Posterior vena cava (tissue), 2 donors: ENCODE results near the gene ADCY3. TPM values are rescaled to one million over a fixed set of nuclear protein-coding genes. Genes with fewer than 3 reads are reported as not detected.
A peak's percentile ranks its signal among the peaks of the same experiment; 100 is the strongest.

Source experiments
- DNase-seq: peaks from one replicate; pipeline ENCODE4 v3.0.0-alpha.2; 2020; ENCODE audit warnings: low spot score
- intact Hi-C, 2 donors: fragments of 100-400 bp; cut with DNase I; formaldehyde crosslinking; loops; one replicate each; pipeline versions ENCODE4 v1.14.1 to v1.14.2; 2022 to 2023
- total RNA-seq, 2 donors: library from RNA; stranded (reverse); fragmentation: NEBNext Ultra II Directional; extraction: Animal tissue kit (Norgen Biotek cat#: 25700); gene quantifications; one replicate each; pipeline ENCODE4 v1.2.1, GENCODE V29; 2021
- donor health status: DM: yes; HTN: yes; CAD: no.
- donor health status: DM: yes; HTN: yes; CAD: no.

The ADCY3 gene
- total RNA-seq, 2 donors from 2014 or later = 99.5 to 129 TPM

DNA sequence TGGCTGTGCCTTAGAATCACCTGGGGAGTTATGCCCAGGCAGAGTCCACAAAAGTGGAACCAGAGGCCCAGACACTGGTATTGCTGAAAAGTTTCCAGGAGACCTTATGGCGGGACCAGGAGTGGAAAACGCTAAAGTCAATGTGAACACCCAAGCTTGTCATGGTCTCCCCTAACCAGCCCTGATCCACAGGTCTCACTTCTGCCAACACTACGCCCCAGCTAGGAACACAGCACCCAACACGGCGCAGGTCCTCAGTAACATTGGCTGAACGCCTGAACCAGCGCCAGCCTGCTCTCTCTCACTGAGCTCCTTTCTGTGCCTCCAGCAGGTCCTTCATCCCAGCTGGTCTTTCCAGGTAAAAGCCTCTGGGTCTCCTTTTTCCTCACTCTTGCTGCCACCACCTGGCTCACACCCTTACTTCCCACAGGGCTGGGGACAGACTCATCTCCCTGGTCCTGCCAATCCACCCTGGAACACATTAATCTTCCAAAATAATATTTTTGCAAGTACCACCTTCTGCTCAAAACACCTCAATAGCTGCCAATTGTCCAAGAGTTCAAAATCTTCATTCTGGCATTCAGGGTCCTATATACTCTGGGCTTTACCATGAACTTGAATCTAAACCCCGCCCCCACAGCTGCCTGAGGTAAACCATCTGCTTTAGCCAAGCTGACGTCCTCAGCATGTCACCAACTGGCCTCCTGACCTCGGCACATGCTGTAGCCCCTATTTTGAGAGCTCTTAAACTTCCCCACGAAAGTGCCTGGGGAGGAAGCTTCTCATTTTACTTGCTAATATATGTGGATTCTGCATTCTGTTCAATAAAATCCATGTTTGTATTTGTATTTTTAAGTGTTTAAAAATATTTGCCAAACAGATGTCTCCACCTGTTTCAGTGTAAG, 34.6 kb downstream of the ADCY3 start:
- intact Hi-C loops = no loop called here
- no peak for DNase-seq

DNA sequence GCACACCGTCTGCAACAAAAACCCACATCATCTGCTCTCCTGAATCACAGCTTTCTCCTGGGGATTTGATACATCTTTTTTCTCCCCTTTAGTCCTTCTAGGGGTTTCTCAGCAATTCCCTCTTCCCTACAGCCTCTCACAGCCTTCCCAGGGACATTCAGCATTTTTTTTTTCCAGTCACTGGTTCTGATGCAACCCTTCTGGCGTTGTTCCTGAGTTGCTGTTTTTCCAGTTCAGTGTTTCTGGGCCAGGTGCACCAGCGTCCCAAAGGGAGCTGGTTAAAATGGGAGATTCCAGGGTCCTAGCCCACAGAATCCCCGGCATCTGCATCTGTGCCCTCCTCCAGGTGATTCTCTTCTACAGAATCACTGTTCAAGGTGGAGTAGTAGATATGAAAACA, 36.1 kb downstream of the ADCY3 start:
- DNase-seq = no peak

DNA sequence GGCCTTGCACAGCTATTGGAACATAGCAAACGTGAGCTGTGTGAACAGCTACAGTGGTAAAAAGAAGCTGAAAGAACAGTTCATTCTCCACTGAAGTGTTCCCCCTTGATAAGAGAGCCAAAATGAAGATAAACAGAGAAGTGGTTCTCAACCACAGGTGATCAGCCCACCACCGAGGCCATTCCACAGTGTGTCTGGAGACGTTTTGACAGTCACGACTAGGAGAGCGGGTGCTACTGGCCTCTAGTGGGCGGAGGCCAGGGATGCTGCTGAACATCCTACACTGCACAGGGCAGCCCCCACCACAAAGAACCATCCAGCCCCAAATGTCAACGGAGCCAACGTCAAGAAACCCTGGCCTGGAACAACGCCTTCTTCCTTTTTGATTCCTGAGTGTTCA, 38.4 kb downstream of the ADCY3 start:
- no peak for DNase-seq
- intact Hi-C loops = no loop called here

More for the DNA sequence above, 36.1 kb downstream of the ADCY3 start:
- intact Hi-C loops = no loop called here

DNA sequence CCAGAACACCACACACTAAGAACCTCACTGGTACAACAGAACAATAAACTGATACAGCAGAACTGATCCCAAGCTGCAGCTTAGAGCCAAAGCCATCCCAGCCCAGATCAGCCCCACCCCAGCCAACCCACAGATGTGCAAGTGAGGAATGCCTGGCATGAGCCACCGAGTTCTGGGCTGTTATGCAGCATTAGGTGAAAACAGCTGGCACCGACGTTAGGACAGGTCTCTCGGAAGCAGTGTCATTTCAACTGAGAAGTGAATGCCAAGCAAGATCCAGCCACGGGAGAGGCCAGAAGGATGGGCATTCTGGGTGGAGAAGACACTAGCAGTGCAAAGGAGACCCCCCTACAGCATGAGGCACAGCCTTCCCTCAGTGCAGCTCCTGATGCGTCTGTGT, 38.9 kb downstream of the ADCY3 start:
- intact Hi-C loops = no loop called here
- no peak for DNase-seq

DNA sequence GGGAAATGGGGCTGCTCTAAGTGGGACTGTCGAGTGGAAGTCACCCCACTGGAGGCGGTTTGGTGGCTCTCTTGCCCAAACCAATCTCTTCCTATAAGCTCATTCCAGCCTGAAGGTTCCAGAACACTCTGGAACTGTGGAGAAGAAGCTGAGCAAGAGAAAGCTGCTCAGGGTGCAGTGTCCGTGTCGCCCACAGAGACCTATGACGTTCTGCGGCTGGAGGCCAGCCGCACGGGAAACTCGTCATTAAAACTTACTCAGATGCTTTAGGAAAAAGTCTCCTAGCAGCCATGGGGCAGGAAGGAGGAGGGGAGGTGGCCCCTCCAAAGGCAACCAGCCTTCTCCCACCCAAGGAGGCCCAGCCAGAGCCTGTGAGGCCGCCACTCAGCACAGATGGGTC, 41.7 kb downstream of the ADCY3 start:
- DNase-seq = no peak
- intact Hi-C loops = no loop called here

DNA sequence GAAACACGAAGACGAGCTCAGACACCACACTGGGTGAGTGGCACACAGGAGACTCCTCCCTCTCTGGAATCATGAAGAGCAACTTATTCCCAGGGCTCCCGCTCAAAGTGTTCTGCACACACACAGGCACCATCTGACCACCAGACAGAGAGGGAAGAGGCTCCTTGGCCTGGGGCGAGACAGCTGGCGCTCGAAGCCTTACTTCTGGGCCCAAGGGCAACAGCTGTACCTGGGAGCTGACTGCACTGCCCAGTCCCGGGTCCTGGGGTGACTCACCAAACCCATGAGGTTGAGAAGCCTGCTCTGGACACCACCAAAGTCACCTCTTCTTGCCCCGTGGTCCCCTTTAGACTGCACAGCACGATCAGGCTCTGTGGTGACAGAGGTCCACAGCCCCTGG, 42.4 kb downstream of the ADCY3 start:
- intact Hi-C loops = no loop called here
- no peak for DNase-seq

DNA sequence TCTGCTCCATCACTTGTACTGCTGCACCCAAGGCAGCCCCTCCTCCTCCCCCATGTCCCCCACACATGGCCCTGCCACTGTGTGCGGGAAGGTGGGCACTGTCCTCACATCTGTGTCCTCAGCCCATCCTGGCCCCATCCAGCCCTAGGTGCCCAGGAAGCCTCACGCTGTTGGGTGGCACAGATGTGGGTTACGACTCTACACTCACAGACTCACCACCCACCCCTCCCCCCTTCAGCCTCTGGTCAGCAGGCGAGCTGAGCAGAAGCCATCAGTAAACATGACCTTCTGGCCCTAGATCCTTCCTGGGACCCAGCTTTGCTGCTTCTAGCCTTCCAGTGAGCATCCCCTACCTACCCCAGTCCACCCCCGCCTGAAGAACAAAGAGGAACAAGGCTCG, 43.0 kb downstream of the ADCY3 start:
- intact Hi-C loops = no loop called here
- DNase-seq = no peak

DNA sequence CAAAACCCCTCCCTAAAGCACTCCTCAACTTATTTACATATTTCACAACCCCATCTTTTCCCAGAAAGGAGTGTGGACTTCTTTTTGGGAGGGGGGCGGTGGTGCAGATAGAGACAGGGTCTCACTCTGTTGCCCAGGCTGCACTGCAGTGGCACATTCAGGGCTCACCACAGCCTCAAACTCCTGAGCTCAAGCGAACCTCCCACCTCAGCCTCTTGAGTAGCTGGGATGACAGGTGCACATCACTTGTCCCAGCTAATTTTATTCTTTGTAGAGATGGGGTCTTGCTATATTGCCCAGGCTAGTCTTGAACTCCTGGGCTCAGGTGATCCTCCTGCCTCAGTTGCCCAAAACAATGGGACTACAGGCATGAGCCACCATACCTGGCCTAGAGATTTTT, 44.1 kb downstream of the ADCY3 start:
- intact Hi-C loops = no loop called here
- DNase-seq = no peak

DNA sequence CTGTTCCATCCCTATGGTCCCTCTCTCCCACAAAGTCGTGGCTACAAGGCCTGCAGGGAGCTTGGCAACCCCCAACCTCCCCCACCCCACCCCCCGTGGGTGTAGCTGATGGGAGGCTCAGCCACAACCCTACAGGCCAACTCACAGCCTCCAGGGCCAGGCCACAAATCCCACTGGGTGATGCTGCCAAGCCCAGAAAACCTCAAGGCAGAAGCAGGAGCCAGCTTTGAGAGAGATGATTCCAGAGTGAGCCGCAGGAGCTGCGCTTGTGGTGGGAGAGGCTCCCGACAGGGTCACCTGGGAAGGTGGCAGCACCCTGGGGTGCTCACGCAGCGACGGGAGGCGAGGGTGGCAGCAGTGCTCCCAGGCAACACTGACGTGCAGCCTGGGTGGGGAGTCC, 44.8 kb downstream of the ADCY3 start:
- intact Hi-C loops = no loop called here
- no peak for DNase-seq

DNA sequence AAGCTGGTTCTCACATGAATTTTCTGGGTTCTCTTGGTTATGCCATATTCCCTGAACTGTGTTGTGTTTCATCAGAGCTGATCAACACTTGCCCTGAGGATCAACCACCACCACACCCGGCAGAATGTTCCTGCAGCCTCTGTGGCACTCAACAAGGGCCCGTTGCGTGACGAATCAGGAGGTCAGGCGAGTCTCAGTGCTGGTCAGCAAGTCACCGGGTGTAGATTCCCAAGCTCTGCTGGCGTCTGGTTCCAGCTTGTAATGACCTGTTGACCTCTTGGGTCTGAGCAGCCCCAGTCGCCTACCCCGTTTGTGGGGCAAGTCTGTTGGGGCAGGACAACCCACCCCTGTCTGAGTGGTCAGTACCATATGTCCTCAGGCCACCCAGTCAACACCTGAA, 46.0 kb downstream of the ADCY3 start:
- intact Hi-C loops = no loop called here
- DNase-seq = peak; percentile 91

DNA sequence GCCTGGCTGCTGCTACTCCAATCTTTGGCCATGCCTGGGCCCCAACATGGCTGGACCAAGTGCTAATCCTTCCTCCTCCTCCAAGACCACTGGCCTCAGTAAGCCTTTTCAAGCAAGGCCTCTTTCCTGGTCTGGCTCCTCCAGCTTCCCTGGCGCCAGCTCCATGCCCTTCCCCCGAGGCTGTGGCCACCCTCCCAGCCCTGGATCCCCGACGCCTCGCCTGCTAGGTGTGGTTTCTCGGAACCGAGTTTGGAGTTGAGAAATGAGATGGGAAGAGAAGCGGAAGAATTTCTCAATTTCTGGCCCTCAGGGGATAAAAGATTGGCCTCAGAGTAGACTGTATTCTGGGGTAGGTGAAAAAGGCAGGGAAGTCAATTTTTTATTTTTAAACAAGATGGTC, 46.4 kb downstream of the ADCY3 start:
- DNase-seq = peak; percentile 89
- intact Hi-C loops = no loop called here

DNA sequence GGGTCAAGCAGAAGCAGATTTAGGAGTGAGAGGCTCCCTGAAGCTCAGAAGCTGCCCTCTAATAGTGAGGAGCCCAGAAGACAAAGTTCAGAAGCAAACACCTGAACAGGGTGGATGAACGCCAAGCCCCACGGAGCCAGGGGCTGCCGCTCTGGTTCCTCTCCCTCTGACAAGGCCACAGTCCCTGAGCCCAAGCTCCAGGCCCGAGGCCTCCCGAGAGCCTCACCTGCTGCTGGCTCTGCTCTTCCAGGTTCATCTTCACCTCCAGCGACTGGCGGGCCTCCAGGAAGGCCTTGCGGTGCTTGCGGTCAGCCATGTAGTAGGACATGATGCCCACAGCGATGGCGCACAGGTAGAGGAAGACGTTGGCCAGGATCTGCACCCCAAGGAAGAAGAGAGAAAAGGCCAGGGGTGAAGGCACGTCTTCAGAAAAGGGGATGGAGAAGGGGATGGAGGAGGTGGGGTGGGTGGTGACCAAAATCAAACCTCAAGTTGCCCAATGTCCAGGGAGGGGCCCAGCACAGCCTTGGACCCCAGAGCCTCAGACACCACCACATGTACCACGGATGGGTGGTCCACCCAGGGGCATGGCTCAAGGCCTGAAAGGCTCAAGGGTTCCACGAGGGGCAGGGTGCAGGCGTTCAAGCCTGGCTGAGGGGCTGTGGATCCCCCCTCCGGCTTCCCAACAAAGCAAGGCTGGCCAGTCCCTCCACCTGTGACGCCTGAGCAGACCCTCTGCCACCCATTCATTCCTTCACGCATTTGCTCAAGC, 47.5 kb downstream of the ADCY3 start:
- intact Hi-C loops = no loop called here
- DNase-seq = no peak

DNA sequence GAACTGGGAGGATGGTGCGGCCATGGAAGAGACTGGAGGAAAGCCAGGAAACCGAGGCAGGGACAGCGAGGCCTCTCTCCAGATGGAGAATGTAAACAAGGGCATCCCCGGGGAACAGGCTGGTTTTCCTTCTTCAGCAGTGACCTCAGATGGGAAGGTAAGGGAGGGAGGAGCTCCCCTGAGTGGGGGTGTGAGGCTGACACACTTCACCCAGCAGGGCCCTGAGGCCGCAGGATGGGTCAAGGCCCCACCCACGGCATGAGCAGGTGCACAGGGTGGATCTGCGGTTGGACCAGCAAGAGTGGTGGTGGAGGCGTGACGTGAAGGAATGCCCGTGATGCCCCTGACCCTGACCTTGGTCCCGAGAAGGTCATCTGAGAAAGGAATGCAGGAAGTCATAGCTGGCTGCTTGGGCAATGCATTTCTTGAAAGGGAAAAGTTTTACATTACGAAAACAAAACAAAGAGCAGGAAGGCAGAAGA, 48.1 kb downstream of the ADCY3 start:
- intact Hi-C loops = no loop called here
- DNase-seq = no peak

DNA sequence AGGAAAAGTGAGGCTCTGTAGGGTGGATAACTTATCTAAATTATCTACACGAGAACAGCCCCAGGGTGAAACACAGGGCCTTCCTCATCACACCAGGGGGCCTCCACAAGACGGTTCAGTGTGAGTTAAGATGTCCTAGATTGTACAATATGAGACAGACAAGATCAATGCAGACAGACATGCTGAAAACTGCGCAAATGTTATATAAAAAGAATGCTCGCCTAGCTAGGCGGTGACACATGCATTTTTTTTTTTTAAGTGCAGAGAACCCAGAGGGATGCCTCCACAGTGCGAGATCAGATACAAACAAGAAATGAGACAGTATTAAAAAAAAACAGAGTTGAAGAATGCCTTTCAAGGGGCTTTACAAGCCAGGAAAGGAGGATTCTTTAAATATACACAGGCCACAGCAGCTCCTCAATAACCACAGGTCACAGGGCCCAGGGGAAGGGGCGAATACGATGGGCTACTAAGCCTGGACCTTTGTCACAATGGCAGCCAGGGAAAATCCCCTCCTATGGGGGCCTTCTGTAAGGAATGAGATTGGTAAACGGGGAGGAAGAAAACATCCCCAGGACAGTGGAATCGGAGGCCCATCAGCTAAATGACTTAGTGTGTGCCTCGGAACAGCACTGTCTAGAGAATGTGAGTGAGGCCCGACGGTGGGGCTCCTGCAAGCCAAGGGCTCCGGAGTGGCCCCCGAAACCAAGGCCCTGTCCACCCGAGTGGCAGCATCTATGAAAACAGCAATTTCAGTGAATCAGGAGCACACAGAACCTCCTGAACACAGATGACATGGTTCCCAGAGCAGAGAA, 48.9 kb downstream of the ADCY3 start:
- no peak for DNase-seq
- intact Hi-C loops = no loop called here

DNA sequence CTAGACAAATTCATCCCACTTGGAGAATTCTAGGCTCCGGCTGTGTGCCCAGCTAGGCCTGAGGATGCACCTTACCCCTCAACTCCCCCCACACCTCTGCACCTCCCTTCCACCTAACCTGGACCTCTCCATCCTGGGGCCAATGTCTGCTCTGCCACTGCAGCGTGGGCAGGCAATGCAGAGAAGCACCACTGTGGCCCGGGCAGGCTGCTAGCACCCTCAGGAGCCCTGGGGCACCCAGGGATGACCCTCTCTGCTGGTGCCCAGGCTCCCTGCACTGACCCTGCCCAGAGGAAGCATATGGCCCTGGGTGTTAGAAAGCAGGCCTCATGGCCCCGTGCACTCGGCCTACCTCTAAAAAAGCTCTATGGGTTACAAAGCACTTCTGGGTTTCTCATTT, 49.6 kb downstream of the ADCY3 start:
- intact Hi-C loops = no loop called here
- DNase-seq = no peak

DNA sequence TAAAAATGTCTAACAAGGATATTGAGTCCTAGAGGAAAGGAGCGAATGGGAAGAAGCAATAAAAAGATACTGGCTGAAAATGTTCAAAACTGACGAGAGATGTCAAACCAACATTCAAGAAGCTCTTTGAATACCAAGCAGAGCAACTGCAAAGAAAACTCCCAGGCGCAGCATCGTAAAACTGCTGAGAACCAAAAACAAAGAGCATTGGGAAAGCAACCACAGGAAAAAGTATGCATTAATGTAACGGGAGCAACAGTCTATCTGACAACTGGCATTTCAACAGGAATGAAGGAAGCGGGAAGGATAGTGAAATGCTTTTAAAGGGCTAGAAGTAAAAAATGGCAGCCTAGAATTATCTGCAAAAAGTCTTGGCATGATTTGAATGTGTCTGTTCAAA, 53.1 kb downstream of the ADCY3 start:
- DNase-seq = no peak
- intact Hi-C loops = loop anchor here in 1 of 2 donors (1.0 kb wide), 1 partner anchor 49 kb away; no protein-coding TSS in a partner anchor

DNA sequence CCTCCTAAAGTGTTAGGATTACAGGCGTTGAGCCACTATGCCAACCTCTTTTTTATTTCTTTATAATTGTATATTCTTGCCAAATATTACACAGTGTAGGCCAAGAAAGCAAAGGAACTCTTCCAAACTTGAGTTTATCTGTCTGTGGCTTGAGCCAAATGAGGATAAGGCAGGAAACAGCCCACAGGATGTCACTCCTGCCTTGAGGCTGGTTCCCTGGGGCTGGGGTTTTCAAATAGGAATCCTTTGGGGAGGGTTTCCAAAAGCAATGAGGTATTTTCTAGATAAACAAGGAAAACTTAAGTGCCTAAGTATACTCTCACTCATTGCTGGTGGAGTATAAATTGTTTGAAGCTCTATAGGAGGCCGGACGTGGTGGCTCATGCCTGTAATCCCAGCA, 56.4 kb downstream of the ADCY3 start:
- intact Hi-C loops = loop anchor here in 1 of 2 donors (1.0 to 5.0 kb wide), 2 partner anchors 49 to 344 kb away; no protein-coding TSS in a partner anchor
- no peak for DNase-seq

DNA sequence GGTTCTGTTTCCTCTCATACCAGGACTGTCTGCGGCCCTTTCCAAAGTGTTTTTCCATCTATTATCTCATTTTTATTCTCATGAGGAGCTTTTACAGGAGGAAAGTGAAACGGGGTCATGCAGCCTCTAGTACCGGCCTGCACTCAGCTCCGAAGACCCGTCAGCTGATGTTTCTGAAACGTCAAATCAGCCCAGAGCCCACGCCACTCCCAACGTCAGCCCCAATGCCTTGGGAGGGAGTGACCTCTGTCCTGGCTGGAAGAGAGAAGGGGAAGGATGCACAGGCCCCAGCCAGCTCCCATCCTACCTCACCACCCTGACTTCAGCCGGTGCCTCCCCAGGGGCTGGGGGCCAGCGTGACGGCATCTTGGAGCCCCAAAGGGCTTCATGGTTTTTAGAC, 58.5 kb downstream of the ADCY3 start:
- intact Hi-C loops = loop anchor here in 1 of 2 donors (5.0 kb wide), 1 partner anchor 346 kb away; no protein-coding TSS in a partner anchor
- no peak for DNase-seq

DNA sequence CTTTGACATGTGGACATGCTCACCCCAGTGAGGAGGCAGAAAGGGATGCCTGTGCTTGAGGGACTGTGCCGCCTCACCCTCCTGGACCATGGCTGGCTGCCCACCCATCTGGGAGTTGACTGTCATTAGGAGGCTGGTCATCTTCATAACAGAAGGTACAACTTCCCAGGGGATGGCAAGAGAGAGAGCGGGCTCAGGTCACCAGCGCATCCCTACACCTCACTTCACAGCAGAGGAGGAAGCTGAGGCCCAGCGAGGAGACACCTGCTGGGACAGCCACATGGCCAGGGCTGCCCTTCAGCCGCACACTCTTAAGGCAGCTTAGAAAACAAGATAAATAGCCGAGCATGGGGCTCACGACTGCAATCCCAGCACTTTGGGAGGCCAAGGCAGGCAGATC, 59.4 kb downstream of the ADCY3 start:
- intact Hi-C loops = loop anchor here in 1 of 2 donors (5.0 kb wide), 1 partner anchor 347 kb away; no protein-coding TSS in a partner anchor
- no peak for DNase-seq
